AG10803 (cell line): Measurements from ENCODE around the gene THRAP3.

Source experiments
- DNase-seq: peaks from one replicate; pipeline ENCODE4 v3.0.0; 2010; ENCODE audit warnings: low read depth
- H3K4me3 ChIP-seq: 2 replicates; pipeline ENCODE4 v1.5.1; 2011; ENCODE audit warnings: mild to moderate bottlenecking, low read length, control low read depth
- CTCF ChIP-seq: conservative IDR thresholded peaks from 2 replicates; pipeline ENCODE4 v1.5.1; 2011; ENCODE audit warnings: mild to moderate bottlenecking, low read length, control low read depth, inconsistent platforms

The THRAP3 gene

GRCh38 chr1:36322786-36323635, 98.8 kb downstream of the THRAP3 start:
- peak; percentile 64 for DNase-seq
- TF ChIP-seq CTCF, result no peak

GRCh38 chr1:36323636-36324352, 99.6 kb downstream of the THRAP3 start, which contains the start of gene EVA1B:
EVA1B (minus strand) TSS chr1:36323645; CDS start chr1:36323037, 608 bp downstream.
- peak within 1 kb of the TSS; percentile 80 for H3K4me3 ChIP-seq
- DNase-seq, result peak; percentile 77

More at GRCh38 chr1:36322786-36323635, 98.8 kb downstream of the THRAP3 start:
- H3K4me3 ChIP-seq, result peak overlapping the region; percentile 80

GRCh38 chr1:36324353-36324703, 100.1 kb downstream of the THRAP3 start:
- TF ChIP-seq CTCF, result no peak
- H3K4me3 ChIP-seq, result no peak overlapping the region; the same call in none of the 2 replicates
- DNase-seq, result no peak

More at GRCh38 chr1:36323636-36324352, 99.6 kb downstream of the THRAP3 start, which contains the start of gene EVA1B:
- no peak for TF ChIP-seq CTCF

- no peak for DNase-seq
- TF ChIP-seq CTCF, result no peak
- no peak overlapping the region for H3K4me3 ChIP-seq
These were observed 102.3 kb downstream of the THRAP3 start for GRCh38 chr1:36326499-36326898.

GRCh38 chr1:36327421-36328087, 103.3 kb downstream of the THRAP3 start:
- H3K4me3 ChIP-seq, result no peak overlapping the region
- peak; percentile 64 for DNase-seq
- TF ChIP-seq CTCF, result no peak

- DNase-seq, result no peak
- no peak overlapping the region for H3K4me3 ChIP-seq
- no peak for TF ChIP-seq CTCF
These were observed 103.8 kb downstream of the THRAP3 start for GRCh38 chr1:36328088-36328480.
